Ammon's horn (tissue), 1 donor: ENCODE data around the gene OVOL3.
A peak's percentile ranks its signal among the peaks of the same experiment; 100 is the strongest.
"Not testable (repeated sequence)": the region's sequence is repeated elsewhere in the genome, so short reads cannot be mapped to it uniquely, and the experiment has no call there.

ENCODE experiments used
- DNase-seq: peaks from one replicate; pipeline ENCODE4 v3.0.0-alpha.2; 2016; ENCODE audit warnings: low spot score

The OVOL3 gene

DNA sequence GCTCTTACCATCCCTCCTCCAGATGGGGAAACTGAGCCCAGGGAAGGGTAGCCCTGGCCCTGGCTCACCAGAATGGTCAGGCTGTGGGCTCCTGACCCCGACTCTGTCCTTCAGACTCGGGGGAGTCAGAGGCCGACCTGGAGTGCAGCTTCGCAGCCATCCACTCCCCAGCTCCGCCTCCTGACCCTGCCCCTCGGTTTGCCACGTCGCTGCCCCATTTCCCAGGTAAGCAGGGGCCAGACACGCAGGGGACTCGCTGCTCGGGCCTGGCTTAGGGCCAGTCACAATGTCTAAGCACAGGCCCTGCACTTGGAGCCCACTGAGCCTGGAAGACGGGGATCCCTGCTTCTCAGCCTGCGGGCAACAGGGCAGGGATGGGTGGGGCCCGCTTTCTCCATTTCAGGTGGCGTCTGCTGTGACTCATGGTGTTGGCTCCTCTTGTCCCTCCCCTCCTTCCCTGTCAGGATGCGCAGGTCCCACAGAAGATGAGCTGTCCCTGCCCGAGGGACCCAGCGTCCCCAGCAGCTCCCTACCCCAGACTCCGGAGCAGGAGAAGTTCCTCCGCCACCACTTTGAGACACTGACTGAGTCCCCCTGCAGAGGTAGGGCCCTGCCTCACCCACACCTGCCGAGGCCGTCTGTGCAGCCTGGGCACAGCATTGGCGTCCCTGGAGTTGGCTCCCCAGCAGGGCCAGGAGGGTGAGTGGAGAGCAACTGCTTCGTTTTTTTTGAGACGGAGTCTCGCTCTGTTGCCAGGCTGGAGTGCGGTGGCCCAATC is 9.2 kb upstream of the OVOL3 start:
- no peak for DNase-seq

DNA sequence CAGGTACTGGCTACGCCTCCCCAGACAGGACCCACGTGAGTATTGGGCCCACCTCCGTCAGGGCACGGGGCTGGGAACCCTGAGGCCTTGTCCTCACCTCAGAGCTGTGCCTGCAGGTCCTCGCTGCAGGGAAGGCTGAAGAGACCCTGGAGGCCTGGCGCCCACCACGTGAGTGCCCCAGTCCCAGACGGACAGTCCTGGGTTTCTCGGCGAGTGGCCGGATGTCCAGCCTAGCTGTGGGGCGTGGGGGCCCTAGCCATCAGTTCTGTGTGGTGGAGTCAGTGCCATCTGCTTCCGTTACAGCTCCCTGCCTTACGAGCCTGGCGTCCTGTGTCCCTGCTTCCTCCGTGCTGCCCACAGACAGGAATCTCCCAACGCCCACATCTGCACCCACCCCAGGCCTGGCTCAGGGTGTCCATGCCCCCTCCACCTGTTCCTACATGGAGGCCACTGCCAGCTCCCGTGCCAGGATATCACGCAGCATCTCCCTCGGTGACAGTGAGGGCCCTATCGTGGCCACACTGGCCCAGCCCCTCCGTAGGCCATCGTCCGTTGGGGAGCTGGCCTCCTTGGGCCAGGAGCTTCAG is 7.8 kb upstream of the OVOL3 start:
- no peak for DNase-seq

DNA sequence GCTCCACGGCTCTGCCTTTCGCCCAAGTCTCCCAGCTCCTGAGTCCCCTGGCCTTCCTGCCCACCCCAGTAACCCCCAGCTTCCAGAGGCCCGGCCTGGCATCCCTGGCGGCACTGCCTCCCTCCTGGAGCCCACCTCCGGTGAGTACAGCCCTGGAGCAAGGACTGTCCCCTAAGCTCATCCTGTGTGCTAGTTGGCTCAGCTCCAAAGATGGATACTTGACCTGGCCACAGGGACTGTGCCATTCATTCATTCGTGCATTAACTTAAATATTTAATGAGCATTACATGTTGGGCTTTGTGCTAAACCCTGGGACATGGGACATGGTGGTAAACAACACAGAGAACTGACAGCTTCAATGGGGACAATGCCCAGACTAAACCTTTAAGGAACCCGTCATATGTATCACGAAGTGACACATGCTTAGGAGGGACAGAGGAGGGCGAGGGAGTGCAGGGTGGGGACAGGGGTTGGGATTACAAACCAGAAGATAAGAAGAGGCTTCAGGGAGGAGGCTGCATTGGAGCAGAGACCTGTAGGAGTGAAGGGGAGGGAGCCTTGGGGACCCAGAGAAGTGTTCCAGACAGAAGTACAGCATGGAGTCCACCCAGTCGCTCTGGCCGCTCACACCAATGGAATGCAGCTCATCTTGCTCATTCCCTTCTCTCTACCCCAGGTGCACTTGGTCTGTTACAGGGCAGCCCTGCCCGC is 6.9 kb upstream of the OVOL3 start:
- no peak for DNase-seq

DNA sequence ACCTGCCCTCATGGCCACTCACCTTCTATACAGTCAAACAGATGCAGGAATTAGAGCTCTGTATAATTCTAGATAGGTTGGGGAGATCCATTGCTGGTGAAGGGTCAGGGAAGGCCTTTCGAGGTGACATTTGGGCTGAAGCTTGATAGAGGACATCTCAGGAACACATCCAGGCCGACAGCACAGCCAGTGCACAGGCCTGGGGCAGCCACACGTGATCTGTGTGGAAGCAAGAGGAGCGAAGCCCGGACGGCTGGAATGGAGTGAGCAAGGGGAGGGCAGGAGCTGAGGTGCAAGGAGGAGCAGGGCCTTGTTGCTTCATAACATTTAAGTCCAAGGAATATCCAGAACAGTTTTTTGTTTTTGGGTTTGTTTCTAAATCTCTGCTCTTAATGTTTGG is 4.5 kb upstream of the OVOL3 start:
- DNase-seq: no peak

DNA sequence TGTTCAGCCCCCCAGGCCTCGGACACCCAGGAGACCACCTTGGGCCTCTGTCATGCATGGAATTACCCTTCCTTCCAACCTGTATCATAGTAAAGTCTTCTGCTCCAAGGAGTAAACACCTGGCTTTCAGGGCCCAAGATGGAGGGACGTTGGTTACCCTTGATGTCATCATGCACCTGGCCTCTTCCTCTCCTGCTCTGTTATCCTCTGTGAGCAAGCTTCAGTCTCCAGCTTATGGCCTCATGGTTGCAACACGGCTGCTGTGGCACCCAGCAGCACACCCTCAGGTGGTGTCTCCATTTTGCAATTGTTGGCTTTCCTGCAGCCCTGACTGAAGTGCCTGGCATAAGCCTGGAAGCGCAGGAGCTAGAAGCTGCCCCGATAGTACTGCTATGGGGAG is 4.0 kb upstream of the OVOL3 start:
- no peak for DNase-seq

DNA sequence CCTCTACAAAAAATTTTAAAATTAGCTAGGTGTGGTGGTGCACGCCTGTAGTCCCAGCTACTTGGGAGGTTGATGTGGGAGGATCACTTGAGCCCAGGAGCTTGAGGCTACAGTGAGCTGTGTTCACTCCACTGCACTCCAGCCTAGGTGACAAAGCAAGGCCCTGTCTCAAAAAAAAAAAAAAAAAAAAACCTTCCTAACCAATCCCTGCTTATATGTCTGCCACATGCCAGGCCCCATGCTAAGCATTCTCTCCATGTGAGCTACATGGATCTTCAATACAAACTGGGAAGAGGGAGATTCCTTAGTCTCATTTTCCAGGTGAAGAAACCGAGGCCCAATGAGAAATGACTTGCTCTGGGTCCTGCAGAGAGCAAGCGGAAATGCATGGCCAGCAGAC is 2.3 kb upstream of the OVOL3 start:
- no peak for DNase-seq

DNA sequence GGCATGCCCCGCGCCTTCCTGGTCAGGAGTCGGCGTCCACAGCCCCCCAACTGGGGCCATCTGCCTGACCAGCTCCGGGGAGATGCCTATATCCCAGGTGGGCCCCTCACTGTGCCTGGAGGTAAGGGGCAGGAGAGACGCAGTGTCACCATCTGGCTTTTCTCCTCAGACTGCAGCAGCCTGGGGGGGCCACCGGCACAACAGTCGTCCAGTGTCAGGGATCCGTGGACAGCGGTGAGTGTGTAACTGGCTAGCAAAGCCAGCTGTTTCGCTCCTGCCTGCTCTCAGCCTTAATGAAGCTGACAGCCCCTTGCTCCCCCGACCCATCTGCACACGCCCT is 227 bp downstream of the OVOL3 start:
- DNase-seq: no peak

DNA sequence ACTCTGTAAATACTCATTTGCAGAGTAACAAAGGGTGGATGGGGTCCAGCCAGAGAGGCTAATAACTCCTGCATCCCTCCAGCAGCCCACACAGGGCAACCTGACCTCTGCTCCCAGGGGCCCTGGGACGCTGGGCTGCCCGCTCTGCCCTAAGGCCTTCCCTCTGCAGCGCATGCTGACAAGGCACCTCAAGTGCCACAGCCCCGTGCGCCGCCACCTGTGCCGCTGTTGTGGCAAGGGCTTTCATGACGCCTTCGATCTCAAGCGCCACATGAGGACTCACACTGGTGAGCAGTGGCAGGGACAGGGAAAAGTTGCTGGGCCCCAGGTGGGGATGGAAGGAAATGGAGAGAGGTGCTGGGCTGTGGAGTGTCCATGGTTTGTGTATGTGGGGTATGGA is 1.7 kb downstream of the OVOL3 start:
- no peak for DNase-seq

DNA sequence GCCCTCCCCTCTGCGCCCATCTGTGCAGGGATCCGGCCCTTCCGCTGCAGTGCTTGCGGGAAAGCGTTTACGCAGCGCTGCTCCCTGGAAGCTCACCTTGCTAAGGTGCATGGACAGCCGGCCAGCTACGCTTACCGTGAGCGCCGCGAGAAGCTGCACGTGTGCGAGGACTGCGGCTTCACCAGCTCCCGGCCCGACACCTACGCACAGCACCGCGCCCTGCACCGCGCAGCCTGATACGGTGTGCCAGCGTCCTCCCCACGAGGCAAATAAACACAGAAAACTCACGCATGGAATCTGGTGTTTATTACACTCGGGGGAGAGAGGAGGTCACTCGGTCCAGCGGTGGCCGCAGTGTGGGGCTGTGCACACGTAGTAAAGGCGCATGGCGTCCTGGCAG is 2.5 kb downstream of the OVOL3 start:
- no peak for DNase-seq

DNA sequence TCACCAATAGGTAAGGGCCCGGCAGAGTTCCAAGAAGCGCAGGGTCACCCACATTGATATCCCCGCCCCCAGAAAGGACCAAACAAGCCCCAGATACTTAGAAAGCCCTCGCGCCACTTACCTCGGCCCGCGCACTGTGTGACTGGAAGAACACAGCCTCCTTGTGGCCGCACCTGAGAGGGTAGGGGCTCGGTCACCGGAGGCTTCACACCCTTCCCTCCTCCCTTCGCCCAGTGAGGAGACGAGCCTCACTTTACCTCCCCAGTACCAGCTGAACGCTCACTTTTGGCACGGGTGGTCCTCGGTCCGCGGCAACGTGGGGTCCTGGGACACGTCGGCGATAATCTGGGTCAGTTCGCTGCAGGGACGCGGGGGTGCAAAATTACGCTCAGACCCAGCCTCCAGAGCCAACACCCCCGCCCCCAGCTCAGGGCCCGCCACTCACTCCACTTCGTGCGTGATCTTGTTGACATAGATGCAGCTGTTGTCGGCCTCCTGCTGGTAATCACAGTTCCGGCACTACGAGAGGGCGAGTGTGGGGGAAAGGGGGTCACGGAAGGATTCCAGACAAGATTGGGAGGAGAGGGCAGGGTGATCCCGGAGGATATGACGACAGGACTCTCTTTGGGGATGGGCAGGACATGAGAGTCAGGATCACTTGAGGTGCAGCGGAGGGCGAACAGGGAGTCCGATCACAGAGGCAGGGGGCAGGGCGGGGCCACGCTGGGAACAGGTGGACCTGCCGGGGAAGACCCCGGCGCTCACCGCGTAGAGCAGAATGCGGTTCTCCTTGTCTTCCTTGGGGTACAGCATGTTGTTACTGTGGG is 3.2 kb downstream of the OVOL3 start:
- no peak for DNase-seq

DNA sequence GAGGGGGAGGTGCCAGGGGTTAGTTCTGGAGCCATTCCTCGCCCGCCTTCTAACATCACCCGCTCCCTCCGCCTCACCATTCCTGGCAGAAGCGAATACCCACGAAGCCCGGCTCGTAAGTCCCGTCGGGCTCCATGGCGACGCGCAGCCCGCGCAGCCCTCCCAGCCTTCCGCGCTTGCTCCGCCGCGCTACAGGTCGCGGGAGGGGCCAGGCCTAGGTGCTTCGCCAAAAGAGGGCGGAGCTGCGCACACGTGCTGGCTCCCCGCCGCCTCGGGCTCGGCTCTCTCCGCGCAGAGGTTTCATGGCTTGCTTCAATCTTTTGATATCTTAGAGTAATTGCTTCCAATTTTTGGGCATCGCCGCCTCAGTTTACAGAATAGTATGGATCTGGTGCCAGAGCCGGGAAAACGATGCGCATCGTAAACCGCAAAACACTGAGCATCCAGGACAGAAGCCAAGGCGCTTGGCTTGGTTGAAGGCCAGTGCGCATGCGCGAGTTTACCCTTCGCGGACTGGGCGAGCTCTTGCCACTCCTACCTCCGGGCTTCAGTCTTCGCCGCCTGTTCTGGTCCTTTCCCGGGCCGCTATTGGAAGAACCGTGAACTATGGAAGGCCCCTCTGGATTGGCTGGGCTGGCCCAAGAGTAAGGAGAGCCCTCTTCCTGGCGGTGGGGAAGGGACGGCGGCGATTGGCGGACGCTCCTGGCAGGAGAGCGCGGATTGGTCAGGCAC is 3.9 kb downstream of the OVOL3 start, which contains the start of gene POLR2I:
Gene POLR2I (minus strand): TSS at position 155 of the 732 bp plus-strand sequence. CDS start 19 bp downstream, at position 136.
- peak; percentile 100 for DNase-seq

DNA sequence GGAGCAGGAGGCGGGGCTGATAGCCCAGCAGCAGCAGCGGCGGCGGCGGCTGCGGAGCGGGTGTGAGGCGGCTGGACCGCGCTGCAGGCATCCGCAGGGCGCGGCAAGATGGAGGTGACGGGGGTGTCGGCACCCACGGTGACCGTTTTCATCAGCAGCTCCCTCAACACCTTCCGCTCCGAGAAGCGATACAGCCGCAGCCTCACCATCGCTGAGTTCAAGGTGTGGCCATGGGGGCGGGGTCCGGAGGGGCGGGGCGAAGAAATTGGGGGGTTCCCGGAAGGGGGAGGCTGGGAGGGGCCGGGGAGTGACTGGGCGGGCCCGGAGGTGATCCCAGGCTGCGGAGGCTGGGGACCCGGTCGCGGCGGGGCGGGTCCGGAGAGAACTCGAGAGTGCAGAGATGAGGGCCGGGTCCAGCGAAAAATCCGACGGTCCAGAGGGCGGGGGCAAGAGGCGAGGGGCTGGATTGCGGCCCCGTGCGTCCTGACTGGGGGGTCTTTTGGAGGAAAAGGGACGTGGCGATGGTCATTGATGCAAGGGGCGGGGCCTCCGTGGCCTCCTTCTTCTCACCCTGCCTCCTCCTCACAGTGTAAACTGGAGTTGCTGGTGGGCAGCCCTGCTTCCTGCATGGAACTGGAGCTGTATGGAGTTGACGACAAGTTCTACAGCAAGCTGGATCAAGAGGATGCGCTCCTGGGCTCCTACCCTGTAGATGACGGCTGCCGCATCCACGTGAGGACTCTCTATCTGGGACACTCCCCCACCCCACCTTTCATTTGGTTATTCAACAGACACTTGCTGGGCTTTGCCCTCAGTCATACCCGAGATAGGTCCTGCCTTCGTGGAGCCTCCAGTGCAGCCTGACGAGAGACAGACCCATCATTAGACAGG is 4.8 kb downstream of the OVOL3 start, which contains the start of gene TBCB:
Gene TBCB (plus strand): TSS at position 16 of the 891 bp plus-strand sequence. CDS start 93 bp downstream, at position 109.
- DNase-seq: no peak

DNA sequence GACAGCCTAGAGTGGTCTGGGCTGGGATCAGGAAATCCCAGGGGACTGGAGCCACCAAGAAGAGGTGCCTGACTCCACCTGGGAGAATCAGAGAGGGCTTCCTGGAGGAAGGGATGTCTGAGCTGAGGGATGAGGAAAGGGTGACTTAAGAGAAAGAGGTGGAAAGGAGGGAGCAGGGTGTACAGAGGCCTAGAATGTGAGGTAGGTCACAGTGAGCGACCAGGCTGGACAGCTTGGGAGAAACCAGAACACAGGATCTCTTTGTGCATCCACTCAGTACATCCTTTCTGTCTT is 5.3 kb downstream of the OVOL3 start:
- no peak for DNase-seq

DNA sequence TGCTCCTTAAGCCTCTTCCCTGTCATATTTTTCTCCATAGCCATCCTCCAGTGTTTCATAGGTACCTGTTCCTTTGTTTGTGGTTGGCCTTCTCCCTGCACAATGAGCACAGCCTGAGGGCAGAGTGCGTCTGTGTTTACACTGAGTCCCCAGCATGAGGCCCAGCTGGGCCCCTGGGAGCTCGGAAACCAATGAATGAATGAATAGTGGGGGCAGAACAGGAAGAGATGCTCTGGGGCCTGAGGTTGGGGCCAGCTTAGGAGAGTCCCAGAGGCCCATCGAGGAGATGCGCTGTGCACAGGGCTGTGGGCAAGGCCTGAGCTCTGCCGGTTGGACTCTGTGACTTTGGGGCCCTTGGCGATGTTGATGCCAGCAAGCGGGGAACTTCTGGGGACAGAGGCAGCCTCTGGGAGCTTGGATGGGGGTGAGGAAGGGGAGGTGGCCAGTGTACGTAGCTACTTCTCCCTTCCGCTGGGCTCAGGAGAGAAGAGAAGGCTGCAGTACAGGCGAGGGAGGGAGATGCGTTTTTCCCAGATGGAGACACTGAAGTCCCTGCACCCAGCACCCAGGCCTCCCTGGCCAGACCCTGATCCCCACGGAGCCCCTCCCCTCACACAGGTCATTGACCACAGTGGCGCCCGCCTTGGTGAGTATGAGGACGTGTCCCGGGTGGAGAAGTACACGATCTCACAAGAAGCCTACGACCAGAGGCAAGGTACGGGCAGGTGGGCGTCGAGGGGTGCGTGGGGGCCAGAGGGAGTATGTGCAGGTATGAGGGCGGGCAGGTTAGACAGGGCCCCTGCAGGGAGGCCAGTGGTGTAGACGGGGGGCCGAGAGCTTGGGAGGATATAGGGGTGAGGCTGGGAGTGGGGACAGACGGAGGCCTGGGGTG is 9.4 kb downstream of the OVOL3 start:
- DNase-seq: no peak

DNA sequence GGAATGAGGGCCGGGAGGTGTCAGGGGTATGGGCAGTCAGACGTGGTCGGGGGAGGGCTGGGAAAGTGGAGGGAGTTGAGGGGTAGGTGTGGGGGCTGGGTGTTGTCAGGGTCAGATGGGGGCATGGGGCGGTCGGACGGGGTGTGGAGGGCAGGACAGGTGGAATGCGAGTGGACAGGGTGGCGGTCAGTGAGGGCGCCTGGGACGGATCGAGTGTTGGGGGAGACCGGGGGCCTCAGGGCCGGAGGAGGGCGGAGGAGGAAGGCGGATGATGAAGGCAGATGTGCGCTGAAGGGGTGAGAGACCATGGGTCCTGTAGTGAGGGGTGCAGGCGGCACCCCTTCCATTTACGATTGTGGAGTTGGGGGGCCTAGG is 10.0 kb downstream of the OVOL3 start:
- no peak for DNase-seq

DNA sequence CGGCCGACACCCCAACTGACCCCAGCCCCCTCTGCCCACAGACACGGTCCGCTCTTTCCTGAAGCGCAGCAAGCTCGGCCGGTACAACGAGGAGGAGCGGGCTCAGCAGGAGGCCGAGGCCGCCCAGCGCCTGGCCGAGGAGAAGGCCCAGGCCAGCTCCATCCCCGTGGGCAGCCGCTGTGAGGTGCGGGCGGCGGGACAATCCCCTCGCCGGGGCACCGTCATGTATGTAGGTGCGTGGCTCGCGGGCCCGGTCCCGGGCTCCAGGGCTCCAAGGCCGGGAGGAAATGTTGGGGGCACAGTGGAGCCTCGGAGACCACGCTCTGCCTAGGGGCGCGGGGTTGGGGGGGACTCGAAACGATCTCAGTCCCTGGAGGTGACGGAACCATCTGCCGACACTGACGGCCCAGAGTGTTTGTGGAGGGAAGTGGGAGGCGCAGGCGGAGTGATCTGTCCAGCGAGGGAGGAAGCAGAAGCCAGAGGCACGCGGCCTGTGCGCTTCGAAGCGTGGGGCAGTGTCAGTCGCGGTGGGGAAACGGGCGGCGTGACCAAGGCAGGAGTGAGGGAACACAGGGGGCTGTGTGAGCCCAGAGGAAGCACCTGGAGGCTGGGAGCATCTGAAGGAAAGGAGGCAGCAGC is 10.7 kb downstream of the OVOL3 start:
- DNase-seq: no peak

DNA sequence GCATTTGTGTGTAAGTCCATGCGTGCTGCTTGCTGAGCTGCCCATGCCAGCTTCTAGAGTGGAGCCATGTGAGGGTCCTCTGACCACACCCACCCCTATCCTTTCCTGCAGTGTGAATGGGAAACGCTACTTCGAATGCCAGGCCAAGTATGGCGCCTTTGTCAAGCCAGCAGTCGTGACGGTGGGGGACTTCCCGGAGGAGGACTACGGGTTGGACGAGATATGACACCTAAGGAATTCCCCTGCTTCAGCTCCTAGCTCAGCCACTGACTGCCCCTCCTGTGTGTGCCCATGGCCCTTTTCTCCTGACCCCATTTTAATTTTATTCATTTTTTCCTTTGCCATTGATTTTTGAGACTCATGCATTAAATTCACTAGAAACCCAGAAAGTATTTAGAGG is 14.6 kb downstream of the OVOL3 start:
- no peak for DNase-seq

DNA sequence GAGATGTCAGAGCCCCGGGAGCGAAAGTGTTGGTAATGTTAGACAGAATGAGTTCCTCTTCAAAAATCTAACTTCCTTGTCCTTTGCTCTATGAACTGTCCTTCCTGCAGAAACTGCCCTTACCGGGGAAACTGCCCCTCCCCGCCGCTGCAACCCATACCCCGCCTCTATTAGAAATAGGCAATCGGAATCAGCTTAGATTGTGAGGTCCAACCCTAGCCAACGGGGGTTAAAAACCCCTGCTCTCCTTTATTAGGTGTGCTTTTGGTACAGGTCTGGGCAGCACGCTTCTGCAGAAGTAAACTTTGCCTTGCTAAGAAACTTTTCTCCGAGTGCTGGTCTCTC is 17.4 kb downstream of the OVOL3 start:
- DNase-seq: no peak

DNA sequence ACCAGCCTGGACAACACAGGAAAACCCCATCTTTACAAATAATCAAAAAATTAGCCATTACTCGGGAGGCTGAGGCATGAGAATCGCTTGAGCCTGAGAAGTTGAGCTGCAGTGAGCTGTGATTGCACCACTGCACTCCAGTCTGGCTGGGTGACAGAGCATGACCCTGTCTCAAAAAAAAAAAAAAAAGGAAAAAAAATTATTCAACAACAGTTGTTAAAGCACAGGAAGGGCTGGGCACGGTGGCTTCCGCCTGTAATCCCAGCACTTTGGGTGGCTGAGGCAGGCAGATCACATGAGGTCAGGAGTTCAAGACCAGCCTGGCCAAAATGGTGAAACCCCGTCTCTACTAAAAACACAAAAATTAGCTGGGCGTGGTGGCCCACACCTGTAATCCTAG is 20.3 kb downstream of the OVOL3 start:
- not testable (repeated sequence) for DNase-seq
